ENCODE results near the gene CCDC152. TPM values are rescaled to one million over a fixed set of nuclear protein-coding genes. Genes with fewer than 3 reads are reported as not detected.

The CCDC152 gene
- total RNA-seq, 4 donors from 2014 or later = 0.48 TPM; not detected in 3

- H3K27me3 ChIP-seq = no peaks in the 10 kb centered on the region
- no peak for DNase-seq
- no peaks in the 10 kb centered on the region for H3K9me3 ChIP-seq
- TF ChIP-seq POLR2A (IDR thresholded peaks at IDR 0.05) (no peak), POLR2AphosphoS5 (IDR thresholded peaks at IDR 0.05) (no peak), EP300 (IDR thresholded peaks at IDR 0.05; ENCODE audit: low read depth) (no peak), CTCF (IDR thresholded peaks at IDR 0.05) (no peak)
- no peak overlapping the region for H3K4me3 ChIP-seq
- H3K27ac ChIP-seq = no peak overlapping the region
- H3K4me1 ChIP-seq = no peaks in the 10 kb centered on the region
- in situ Hi-C loops (cut with MboI; ENCODE audit: low pct_ligation_motif_present in 1 of 4, low pct_unique_long_range_greater_than_20kb in 1 of 4, low sequenced_read_pairs in 3 of 4) (no loop called here), intact Hi-C loops (cut with DNase I; ENCODE audit: low total_unique reads) (no loop called here)
- H3K36me3 ChIP-seq = no peaks in the 10 kb centered on the region
- 92 to 94% methylated on average over 3 of the region's 3 CpGs for WGBS, 2 donors (ENCODE audit: low coverage in 1 of 2)
Observed at GRCh38 chr5:42745856-42746255, 10.8 kb upstream of the CCDC152 start.

GRCh38 chr5:42749020-42749419 lies 7.6 kb upstream of the CCDC152 start:
- DNase-seq = no peak
- in situ Hi-C loops (cut with MboI; ENCODE audit: low pct_ligation_motif_present in 1 of 4, low pct_unique_long_range_greater_than_20kb in 1 of 4, low sequenced_read_pairs in 3 of 4) = no loop called here

GRCh38 chr5:42750507-42750906 lies 6.1 kb upstream of the CCDC152 start:
- Histone ChIP-seq H3K36me3 (no peaks in the 10 kb centered on the region), H3K9me3 (no peaks in the 10 kb centered on the region), H3K27ac (no peak overlapping the region), H3K4me1 (no peaks in the 10 kb centered on the region), H3K4me3 (no peak overlapping the region), H3K27me3 (no peaks in the 10 kb centered on the region)
- no peak for TF ChIP-seq EP300 (IDR thresholded peaks at IDR 0.05; ENCODE audit: low read depth)
- TF ChIP-seq POLR2A (IDR thresholded peaks at IDR 0.05) = no peak
- TF ChIP-seq CTCF (IDR thresholded peaks at IDR 0.05) = no peak
- TF ChIP-seq POLR2AphosphoS5 (IDR thresholded peaks at IDR 0.05) = no peak
- no peak for DNase-seq
- intact Hi-C loops (cut with DNase I; ENCODE audit: low total_unique reads) = no loop called here
- in situ Hi-C loops (cut with MboI; ENCODE audit: low pct_ligation_motif_present in 1 of 4, low pct_unique_long_range_greater_than_20kb in 1 of 4, low sequenced_read_pairs in 3 of 4) = loop anchor here in 3 of 4 donors (25.0 kb wide), 3 partner anchors 338 to 888 kb away; partner anchors contain the start of genes OXCT1 (in 2 of the 3) and GHR (in 1 of the 3)
- WGBS, 2 donors (ENCODE audit: low coverage in 1 of 2) = 94% methylated on average over 5 of the region's 5 CpGs; no CpG with 5 or more reads in 1 of the 2 donors

More at GRCh38 chr5:42749020-42749419, 7.6 kb upstream of the CCDC152 start:
- Histone ChIP-seq H3K4me1 (no peaks in the 10 kb centered on the region), H3K27me3 (no peaks in the 10 kb centered on the region), H3K9me3 (no peaks in the 10 kb centered on the region), H3K36me3 (no peaks in the 10 kb centered on the region), H3K27ac (no peak overlapping the region), H3K4me3 (no peak overlapping the region)
- TF ChIP-seq CTCF (IDR thresholded peaks at IDR 0.05) (no peak), POLR2A (IDR thresholded peaks at IDR 0.05) (no peak), EP300 (IDR thresholded peaks at IDR 0.05; ENCODE audit: low read depth) (no peak), POLR2AphosphoS5 (IDR thresholded peaks at IDR 0.05) (no peak)
- intact Hi-C loops (cut with DNase I; ENCODE audit: low total_unique reads) = no loop called here

GRCh38 chr5:42751044-42751443 lies 5.6 kb upstream of the CCDC152 start:
- Histone ChIP-seq H3K36me3 (no peaks in the 10 kb centered on the region), H3K27ac (no peak overlapping the region), H3K9me3 (no peaks in the 10 kb centered on the region), H3K4me3 (no peak overlapping the region), H3K4me1 (no peaks in the 10 kb centered on the region), H3K27me3 (no peaks in the 10 kb centered on the region)
- DNase-seq = no peak
- in situ Hi-C loops (cut with MboI; ENCODE audit: low pct_ligation_motif_present in 1 of 4, low pct_unique_long_range_greater_than_20kb in 1 of 4, low sequenced_read_pairs in 3 of 4) = loop anchor here in 3 of 4 donors (25.0 kb wide), 3 partner anchors 339 to 889 kb away; partner anchors contain the start of genes OXCT1 (in 2 of the 3) and GHR (in 1 of the 3)
- intact Hi-C loops (cut with DNase I; ENCODE audit: low total_unique reads) = no loop called here
- TF ChIP-seq POLR2A (IDR thresholded peaks at IDR 0.05) = no peak
- TF ChIP-seq CTCF (IDR thresholded peaks at IDR 0.05) = no peak
- TF ChIP-seq POLR2AphosphoS5 (IDR thresholded peaks at IDR 0.05) = no peak
- WGBS, 2 donors (ENCODE audit: low coverage in 1 of 2) = 55 to 62% methylated on average over 5 of the region's 5 CpGs

All from transverse colon (tissue), 4 donors.